ENCODE results near the gene APOA5. TPM values are rescaled to one million over a fixed set of nuclear protein-coding genes. Genes with fewer than 3 reads are reported as not detected.

APOA5 gene
- total RNA-seq, 2 donors from 2014 or later = not detected

GRCh38 chr11:116750070-116750718 is 41.5 kb downstream of the APOA5 start:
- no peak for ATAC-seq
- Mint-ChIP-seq H3K4me3 (no peak overlapping the region), H3K9me3 (no peaks in the 10 kb centered on the region), H3K36me3 (peaks cover 20% of the 10 kb centered on the region), H3K27ac (no peak overlapping the region), H3K27me3 (no peaks in the 10 kb centered on the region), H3K4me1 (ENCODE audit: low read depth in 2 of 2) (peaks cover 4 to 5% of the 10 kb centered on the region in 2 donors)
- no peak for DNase-seq (ENCODE audit: low spot score)

- ATAC-seq (no peak), DNase-seq (ENCODE audit: low spot score) (no peak)
- H3K27me3 Mint-ChIP-seq = no peaks in the 10 kb centered on the region
- peaks cover 2 to 4% of the 10 kb centered on the region in 2 donors for H3K4me1 Mint-ChIP-seq (ENCODE audit: low read depth in 2 of 2)
- H3K27ac Mint-ChIP-seq = no peak overlapping the region
- no peak overlapping the region for H3K4me3 Mint-ChIP-seq
- H3K36me3 Mint-ChIP-seq = no peaks in the 10 kb centered on the region
- no peaks in the 10 kb centered on the region for H3K9me3 Mint-ChIP-seq
These were observed 49.6 kb downstream of the APOA5 start for GRCh38 chr11:116742104-116742503.

GRCh38 chr11:116740741-116741140 is 50.9 kb downstream of the APOA5 start:
- Mint-ChIP-seq H3K27ac (no peak overlapping the region), H3K4me1 (ENCODE audit: low read depth in 2 of 2) (peaks cover 2 to 4% of the 10 kb centered on the region in 2 donors), H3K36me3 (no peaks in the 10 kb centered on the region), H3K27me3 (no peaks in the 10 kb centered on the region), H3K4me3 (no peak overlapping the region), H3K9me3 (no peaks in the 10 kb centered on the region)
- DNase-seq (ENCODE audit: low spot score) = no peak
- ATAC-seq = no peak

Other genes starting within 250 kb of the APOA5 start
- 10 to 100 TPM; 23.1 to 25.0 TPM for gene BUD13, start 18.9 kb downstream of the APOA5 start, total RNA-seq
- 100 to 1,000 TPM in 1 of 2 donors, 10 to 100 TPM in 1; 89.7 to 143 TPM for gene ZPR1, start 3.9 kb downstream of the APOA5 start, total RNA-seq
- not detected for gene APOA4, start 31.4 kb upstream of the APOA5 start, total RNA-seq
- gene APOC3, start 38.0 kb upstream of the APOA5 start, total RNA-seq = not detected
- gene APOA1, start 45.7 kb upstream of the APOA5 start, total RNA-seq = not detected

Data from natural killer cell treated with Interleukin-12 subunit alpha and Interleukin-12 subunit beta and Interleukin-15 and Interleukin-18, amount 100 ng/mL, for 72 hours (primary cell).